ENCODE data around the gene PAF1.
"Not testable (repeated sequence)": the region's sequence is repeated elsewhere in the genome, so short reads cannot be mapped to it uniquely, and the experiment has no call there.

The PAF1 gene

GRCh38 chr19:39380521-39381502 is 10.1 kb downstream of the PAF1 start:
- DNase-seq, result no peak

- DNase-seq, result no peak
Observed at GRCh38 chr19:39379865-39380396, 11.0 kb downstream of the PAF1 start.

GRCh38 chr19:39379366-39379765 is 11.5 kb downstream of the PAF1 start:
- not testable (repeated sequence) for DNase-seq

- no peak for DNase-seq
Observed at GRCh38 chr19:39377373-39378362, 13.2 kb downstream of the PAF1 start.

GRCh38 chr19:39375929-39376328 is 15.0 kb downstream of the PAF1 start:
- DNase-seq, result no peak

- DNase-seq, result no peak
Observed at GRCh38 chr19:39372941-39373340, 18.0 kb downstream of the PAF1 start.

GRCh38 chr19:39372047-39372802 is 18.7 kb downstream of the PAF1 start:
- DNase-seq, result no peak

- no peak for DNase-seq
Observed at GRCh38 chr19:39370735-39371134, 20.2 kb downstream of the PAF1 start.

- DNase-seq, result no peak
Observed at GRCh38 chr19:39369200-39369599, 21.7 kb downstream of the PAF1 start.

- DNase-seq, result no peak
Observed at GRCh38 chr19:39365531-39365930, 25.4 kb downstream of the PAF1 start.

GRCh38 chr19:39363901-39364457 is 26.9 kb downstream of the PAF1 start:
- DNase-seq, result no peak

- DNase-seq, result no peak
Observed at GRCh38 chr19:39362682-39363657, 27.9 kb downstream of the PAF1 start.

GRCh38 chr19:39360599-39360998 is 30.3 kb downstream of the PAF1 start:
- DNase-seq, result no peak

GRCh38 chr19:39359026-39359425 is 31.9 kb downstream of the PAF1 start:
- DNase-seq, result no peak

- no peak for DNase-seq
Observed at GRCh38 chr19:39356647-39357046, 34.3 kb downstream of the PAF1 start.

- no peak for DNase-seq
Observed at GRCh38 chr19:39356073-39356472, 34.8 kb downstream of the PAF1 start.

GRCh38 chr19:39355253-39355652 is 35.7 kb downstream of the PAF1 start:
- DNase-seq, result no peak

GRCh38 chr19:39352381-39353255 is 38.3 kb downstream of the PAF1 start:
- no peak for DNase-seq

- peak; percentile 57 for DNase-seq
Observed at GRCh38 chr19:39351537-39352064, 39.3 kb downstream of the PAF1 start.

All from CD4-positive, alpha-beta T cell treated with Interleukin-17A for 1 hour (primary cell).